ENCODE measurements around the gene RCBTB2. TPM values are rescaled to one million over a fixed set of nuclear protein-coding genes. Genes with fewer than 3 reads are reported as not detected.

Gene RCBTB2
- total and polyA plus RNA-seq, 7 donors: 2.8 to 18.5 (median 8.2) TPM

GRCh38 chr13:48502601-48503319 lies 30.1 kb downstream of the RCBTB2 start:
- H3K36me3 ChIP-seq (ENCODE audit: insufficient read depth in 1 of 2, low read depth in 1 of 2): peaks cover 0 to 9% of the 10 kb centered on the region in 2 donors
- TF ChIP-seq, protein P1, sequence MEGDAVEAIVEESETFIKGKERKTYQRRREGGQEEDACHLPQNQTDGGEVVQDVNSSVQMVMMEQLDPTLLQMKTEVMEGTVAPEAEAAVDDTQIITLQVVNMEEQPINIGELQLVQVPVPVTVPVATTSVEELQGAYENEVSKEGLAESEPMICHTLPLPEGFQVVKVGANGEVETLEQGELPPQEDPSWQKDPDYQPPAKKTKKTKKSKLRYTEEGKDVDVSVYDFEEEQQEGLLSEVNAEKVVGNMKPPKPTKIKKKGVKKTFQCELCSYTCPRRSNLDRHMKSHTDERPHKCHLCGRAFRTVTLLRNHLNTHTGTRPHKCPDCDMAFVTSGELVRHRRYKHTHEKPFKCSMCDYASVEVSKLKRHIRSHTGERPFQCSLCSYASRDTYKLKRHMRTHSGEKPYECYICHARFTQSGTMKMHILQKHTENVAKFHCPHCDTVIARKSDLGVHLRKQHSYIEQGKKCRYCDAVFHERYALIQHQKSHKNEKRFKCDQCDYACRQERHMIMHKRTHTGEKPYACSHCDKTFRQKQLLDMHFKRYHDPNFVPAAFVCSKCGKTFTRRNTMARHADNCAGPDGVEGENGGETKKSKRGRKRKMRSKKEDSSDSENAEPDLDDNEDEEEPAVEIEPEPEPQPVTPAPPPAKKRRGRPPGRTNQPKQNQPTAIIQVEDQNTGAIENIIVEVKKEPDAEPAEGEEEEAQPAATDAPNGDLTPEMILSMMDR (IDR thresholded peaks at IDR 0.05): no peak
- no peak overlapping the region for H3K27ac ChIP-seq
- intact Hi-C loops (cut with DNase I): no loop called here
- H3K4me1 ChIP-seq: no peaks in the 10 kb centered on the region
- no peak overlapping the region for H3K4me3 ChIP-seq
- no peaks in the 10 kb centered on the region for H3K9me3 ChIP-seq
- H3K27me3 ChIP-seq (ENCODE audit: insufficient read depth in 3 of 3, low read length in 2 of 3): no peaks in the 10 kb centered on the region
- ATAC-seq (no peak), DNase-seq (no peak)
- WGBS, 3 donors: 89 to 93% (median 93%) methylated on average over 19 of the region's 19 CpGs

DNA sequence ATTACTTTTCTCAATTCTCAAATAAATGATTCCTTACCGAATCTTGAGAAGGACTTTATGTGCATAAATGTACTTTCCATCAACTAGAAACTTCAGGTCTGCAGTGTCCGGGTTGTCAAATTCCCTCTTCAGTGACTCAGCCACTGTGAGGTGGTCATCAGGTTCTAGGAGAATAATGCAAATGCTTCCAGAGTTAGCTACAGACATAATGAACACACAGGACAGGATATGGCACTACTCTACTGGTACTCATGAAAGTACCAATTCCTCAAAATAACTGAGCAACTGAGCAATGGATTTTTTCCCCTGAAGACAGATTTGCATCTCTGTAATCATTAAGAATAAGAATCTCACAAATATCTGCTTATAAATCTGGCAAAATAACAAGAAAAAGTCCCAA lies 31.2 kb downstream of the RCBTB2 start:
- ATAC-seq: no peak
- Histone ChIP-seq H3K36me3 (ENCODE audit: insufficient read depth in 1 of 2, low read depth in 1 of 2) (peaks cover 0 to 13% of the 10 kb centered on the region in 2 donors), H3K9me3 (no peaks in the 10 kb centered on the region), H3K4me1 (no peaks in the 10 kb centered on the region), H3K27me3 (ENCODE audit: insufficient read depth in 3 of 3, low read length in 2 of 3) (no peaks in the 10 kb centered on the region), H3K27ac (no peak overlapping the region), H3K4me3 (no peak overlapping the region)
- WGBS, 3 donors: 86 to 95% (median 90%) methylated on average over 2 of the region's 2 CpGs
- intact Hi-C loops (cut with DNase I): no loop called here
- TF ChIP-seq, protein P1 (IDR thresholded peaks at IDR 0.05): no peak
- DNase-seq: no peak

DNA sequence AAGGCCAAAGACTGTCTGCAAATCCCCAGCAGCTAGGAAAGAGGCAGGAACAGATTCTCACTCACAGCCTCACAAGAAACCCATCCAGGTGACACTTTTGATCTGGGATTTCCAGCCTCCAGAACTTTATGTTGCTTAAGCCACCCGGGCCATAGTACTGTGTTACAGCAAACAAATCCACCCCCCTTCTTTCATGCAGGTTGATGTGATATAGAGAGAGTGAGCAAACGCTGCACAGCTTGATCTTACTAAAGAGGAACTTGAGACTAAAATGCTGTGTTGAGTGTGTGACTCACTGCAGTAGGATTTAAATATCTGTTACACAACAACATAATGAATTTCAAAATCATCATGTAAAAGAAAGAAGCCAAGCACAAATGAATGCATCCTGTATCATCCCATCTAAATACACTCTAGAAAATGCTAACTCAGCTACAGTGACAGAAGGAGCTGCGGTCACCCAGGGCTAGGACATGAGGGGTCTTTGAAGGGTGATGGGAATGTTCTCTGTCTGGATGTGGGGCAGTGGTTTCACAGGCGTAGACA lies 32.2 kb downstream of the RCBTB2 start:
- no peak overlapping the region for H3K27ac ChIP-seq
- H3K36me3 ChIP-seq (ENCODE audit: insufficient read depth in 1 of 2, low read depth in 1 of 2): peaks cover 0 to 18% of the 10 kb centered on the region in 2 donors
- intact Hi-C loops (cut with DNase I): no loop called here
- WGBS, 3 donors: 84 to 91% (median 84%) methylated on average over 4 of the region's 4 CpGs
- H3K4me3 ChIP-seq: no peak overlapping the region
- H3K9me3 ChIP-seq: no peaks in the 10 kb centered on the region
- no peaks in the 10 kb centered on the region for H3K27me3 ChIP-seq (ENCODE audit: insufficient read depth in 3 of 3, low read length in 2 of 3)
- ATAC-seq: peak; percentile 73 to 86 (median 84)
- no peak for DNase-seq
- H3K4me1 ChIP-seq: no peaks in the 10 kb centered on the region
- TF ChIP-seq, protein P1 (IDR thresholded peaks at IDR 0.05): no peak

DNA sequence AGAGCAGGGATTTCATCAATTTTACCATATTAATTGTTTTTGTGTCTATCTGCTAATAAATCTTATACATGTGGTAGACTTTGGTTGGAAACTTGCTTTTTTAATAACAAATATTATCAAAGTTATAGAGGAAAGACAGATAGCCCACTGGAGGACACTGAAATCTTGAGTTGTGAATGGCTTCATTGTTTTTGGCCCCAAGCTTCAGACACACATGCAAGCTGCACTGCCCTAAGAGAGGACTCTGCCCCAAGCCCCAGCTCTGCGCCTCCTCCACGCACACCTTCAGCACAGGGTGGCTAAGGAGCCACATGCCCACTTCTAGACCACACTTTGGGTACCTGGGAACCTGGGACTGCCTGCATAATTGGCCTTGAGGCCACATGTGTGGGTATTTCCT lies 35.2 kb downstream of the RCBTB2 start:
- DNase-seq: no peak
- ATAC-seq: no peak
- Histone ChIP-seq H3K27ac (no peak overlapping the region), H3K4me3 (no peak overlapping the region), H3K4me1 (peaks cover 3% of the 10 kb centered on the region), H3K36me3 (ENCODE audit: insufficient read depth in 1 of 2, low read depth in 1 of 2) (peaks cover 0 to 21% of the 10 kb centered on the region in 2 donors), H3K9me3 (no peaks in the 10 kb centered on the region), H3K27me3 (ENCODE audit: insufficient read depth in 3 of 3, low read length in 2 of 3) (no peaks in the 10 kb centered on the region)
- TF ChIP-seq, protein P1 (IDR thresholded peaks at IDR 0.05): no peak
- intact Hi-C loops (cut with DNase I): loop anchor here in 1 of 2 donors (10.0 kb wide), 1 partner anchor 173 kb away; no protein-coding TSS in a partner anchor
- WGBS, 3 donors: 96 to 100% (median 98%) methylated on average over 2 of the region's 2 CpGs

All from psoas muscle (tissue), 8 donors.